Subcutaneous adipose tissue (tissue), 4 donors: ENCODE measurements around the gene HOXD10. TPM values are rescaled to one million over a fixed set of nuclear protein-coding genes. Genes with fewer than 3 reads are reported as not detected.

Experiments used
- CTCF ChIP-seq: fragments of 450-650 bp; IDR thresholded peaks from one replicate; pipeline ENCODE4 v1.5.1; 2016; ENCODE audit warnings: low read depth, mild to moderate bottlenecking, control low read depth, antibody characterized with exemption, moderate library complexity
- total RNA-seq, 4 donors: library from RNA; depleted of rRNA; stranded (reverse); fragments of >200 nt; gene quantifications; one replicate each; pipeline ENCODE4 v1.1.0, GENCODE V29; 2016

Gene HOXD10
- total RNA-seq, 4 donors from 2014 or later = 0.17 to 0.66 TPM; not detected in 2

GRCh38 chr2:176103194-176103593 lies 13.4 kb upstream of the HOXD10 start:
- TF ChIP-seq CTCF = no peak

GRCh38 chr2:176103742-176104315 lies 12.7 kb upstream of the HOXD10 start:
- no peak for TF ChIP-seq CTCF

GRCh38 chr2:176104316-176105077 lies 12.1 kb upstream of the HOXD10 start:
- no peak for TF ChIP-seq CTCF

GRCh38 chr2:176105078-176105729 lies 11.4 kb upstream of the HOXD10 start:
- TF ChIP-seq CTCF = no peak

- TF ChIP-seq CTCF = no peak
Measured at GRCh38 chr2:176105730-176106580, 10.6 kb upstream of the HOXD10 start.

- no peak for TF ChIP-seq CTCF
Measured at GRCh38 chr2:176106581-176107539, 9.7 kb upstream of the HOXD10 start, which contains the start of gene HOXD11. TSS of gene HOXD11 (plus strand) at chr2:176107280. CDS start at chr2:176107356, 76 bp downstream.
